UCSD-AML1 (cell line): ENCODE measurements around the gene SPRED3.

Experiments
- DNase-seq: peaks from one replicate; lab custom pipeline; 2025; ENCODE audit not compliant: unreplicated experiment; lab: John Stamatoyannopoulos, UW

SPRED3 gene

DNA sequence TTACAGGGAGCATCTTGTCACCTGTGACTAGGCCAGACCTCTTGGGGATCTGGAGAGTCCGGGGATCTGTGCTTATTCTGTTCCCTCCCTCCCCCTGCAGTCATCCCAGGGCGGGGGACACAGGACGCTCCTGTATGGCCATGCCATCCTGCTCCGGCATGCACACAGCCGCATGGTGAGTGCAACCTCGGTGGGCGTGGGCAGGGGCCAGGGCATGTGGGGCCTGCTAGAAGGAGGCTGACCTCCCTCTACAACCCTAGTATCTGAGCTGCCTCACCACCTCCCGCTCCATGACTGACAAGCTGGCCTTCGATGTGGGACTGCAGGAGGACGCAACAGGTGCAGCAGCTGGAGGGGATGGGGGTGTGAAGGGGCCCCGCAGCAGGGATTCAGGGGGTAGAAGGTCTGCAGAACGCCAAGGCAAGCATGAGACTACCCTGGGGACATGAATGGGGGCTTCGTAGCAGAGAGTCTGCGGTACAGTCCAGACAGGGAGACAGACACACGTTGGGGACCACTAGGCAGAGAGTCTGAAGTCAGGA lies 55.0 kb downstream of the SPRED3 start:
- DNase-seq: no peak

GRCh38 chr19:38444026-38444425 lies 55.5 kb downstream of the SPRED3 start:
- no peak for DNase-seq

DNA sequence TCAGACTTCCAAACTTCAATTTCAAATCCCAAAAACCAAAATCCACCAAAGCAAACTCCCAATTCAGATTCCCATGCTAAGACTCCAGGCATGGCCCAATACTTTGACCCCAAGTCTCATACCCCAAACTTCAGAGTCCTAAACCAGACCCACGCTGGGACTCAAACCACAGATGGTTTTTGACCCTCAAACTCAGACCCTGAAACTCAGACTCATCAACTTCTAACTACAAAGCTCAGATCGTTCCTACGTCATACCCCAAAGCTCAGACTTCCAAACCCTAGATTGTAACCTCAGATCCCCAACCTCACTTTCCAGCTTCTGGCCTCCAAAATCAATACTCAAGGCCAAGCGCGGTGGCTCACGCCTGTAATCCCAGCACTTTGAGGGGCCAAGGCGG lies 56.9 kb downstream of the SPRED3 start:
- DNase-seq: no peak

DNA sequence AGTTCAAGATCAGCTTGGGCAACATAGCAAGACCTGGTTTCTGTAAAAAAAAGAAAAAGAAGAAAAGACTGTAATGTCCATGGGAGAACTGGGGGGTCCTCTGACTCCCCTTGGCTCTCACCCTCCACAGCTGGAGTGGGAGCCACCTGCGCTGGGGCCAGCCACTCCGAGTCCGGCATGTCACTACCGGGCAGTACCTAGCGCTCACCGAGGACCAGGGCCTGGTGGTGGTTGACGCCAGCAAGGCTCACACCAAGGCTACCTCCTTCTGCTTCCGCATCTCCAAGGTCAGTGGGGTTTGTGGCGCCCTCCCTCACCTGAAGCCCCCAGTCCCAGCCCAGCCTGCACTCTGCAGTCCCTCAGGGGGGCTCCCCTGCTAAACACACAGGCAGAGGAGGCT lies 59.7 kb downstream of the SPRED3 start:
- no peak for DNase-seq
